Measurements from ENCODE around the gene DUSP16.
"Not testable (repeated sequence)": the region's sequence is repeated elsewhere in the genome, so short reads cannot be mapped to it uniquely, and the experiment has no call there.

Gene DUSP16

GRCh38 chr12:12583510-12584178, 21.0 kb upstream of the DUSP16 start:
- no peak for DNase-seq

GRCh38 chr12:12582895-12583303, 20.2 kb upstream of the DUSP16 start:
- DNase-seq = no peak

GRCh38 chr12:12582193-12582881, 19.7 kb upstream of the DUSP16 start:
- no peak for DNase-seq

- DNase-seq = not testable (repeated sequence)
These were observed 18.1 kb upstream of the DUSP16 start for GRCh38 chr12:12580716-12581115.

DNA sequence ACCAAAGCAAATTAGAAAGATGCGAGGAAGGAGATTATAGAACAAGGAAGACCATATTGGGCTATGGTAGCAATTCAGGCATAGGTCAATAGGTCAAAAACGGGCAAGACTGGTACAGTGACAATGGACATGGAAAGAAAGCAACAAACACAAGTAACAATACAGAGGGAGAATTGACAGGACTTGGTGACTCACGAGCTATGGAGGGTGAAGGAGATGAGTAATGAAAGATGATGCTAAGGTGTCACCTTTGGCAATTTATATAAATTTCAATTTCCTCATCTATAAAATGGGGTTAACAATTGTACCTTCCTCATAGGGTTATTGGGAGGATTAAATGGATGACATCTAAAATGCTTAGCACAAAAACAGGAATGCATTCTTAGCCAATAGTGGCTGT, 15.1 kb upstream of the DUSP16 start:
- no peak for DNase-seq

- no peak for DNase-seq
These were observed 10.0 kb upstream of the DUSP16 start for GRCh38 chr12:12572659-12573058.

- DNase-seq = not testable (repeated sequence)
These were observed 3.3 kb upstream of the DUSP16 start for GRCh38 chr12:12565971-12566370.

GRCh38 chr12:12564911-12565310, 2.2 kb upstream of the DUSP16 start:
- no peak for DNase-seq

- no peak for DNase-seq
These were observed 746 bp upstream of the DUSP16 start for GRCh38 chr12:12563290-12563928.

GRCh38 chr12:12562016-12562483, 613 bp downstream of the DUSP16 start:
- peak; percentile 45 for DNase-seq

- DNase-seq = peak; percentile 69
These were observed 1.2 kb downstream of the DUSP16 start for GRCh38 chr12:12561371-12562015.

GRCh38 chr12:12560587-12561370, 1.9 kb downstream of the DUSP16 start:
- peak; percentile 63 for DNase-seq

- DNase-seq = no peak
These were observed 2.9 kb downstream of the DUSP16 start for GRCh38 chr12:12559719-12560296.

- DNase-seq = no peak
These were observed 4.4 kb downstream of the DUSP16 start for GRCh38 chr12:12558291-12558690.

DNA sequence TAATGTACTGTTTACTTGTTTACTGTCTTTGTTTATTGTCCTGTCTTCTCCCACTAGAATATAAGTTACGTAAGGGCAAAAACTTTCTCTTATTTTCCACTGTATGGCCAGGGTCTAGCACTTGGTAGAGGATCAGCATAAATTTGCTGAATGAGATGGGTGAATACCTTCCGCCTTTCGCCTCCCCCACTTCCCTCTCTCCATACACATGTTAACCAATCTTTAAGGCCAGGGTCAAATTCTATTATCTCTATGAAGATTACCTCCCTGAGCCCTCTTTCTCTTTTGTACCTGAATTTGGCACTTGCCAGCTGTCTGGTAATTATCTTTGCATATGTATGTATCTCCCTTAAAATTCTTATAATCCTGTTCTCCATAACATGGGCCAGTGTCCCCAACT, 4.9 kb downstream of the DUSP16 start:
- no peak for DNase-seq

- DNase-seq = no peak
These were observed 7.0 kb downstream of the DUSP16 start for GRCh38 chr12:12555656-12556055.

DNA sequence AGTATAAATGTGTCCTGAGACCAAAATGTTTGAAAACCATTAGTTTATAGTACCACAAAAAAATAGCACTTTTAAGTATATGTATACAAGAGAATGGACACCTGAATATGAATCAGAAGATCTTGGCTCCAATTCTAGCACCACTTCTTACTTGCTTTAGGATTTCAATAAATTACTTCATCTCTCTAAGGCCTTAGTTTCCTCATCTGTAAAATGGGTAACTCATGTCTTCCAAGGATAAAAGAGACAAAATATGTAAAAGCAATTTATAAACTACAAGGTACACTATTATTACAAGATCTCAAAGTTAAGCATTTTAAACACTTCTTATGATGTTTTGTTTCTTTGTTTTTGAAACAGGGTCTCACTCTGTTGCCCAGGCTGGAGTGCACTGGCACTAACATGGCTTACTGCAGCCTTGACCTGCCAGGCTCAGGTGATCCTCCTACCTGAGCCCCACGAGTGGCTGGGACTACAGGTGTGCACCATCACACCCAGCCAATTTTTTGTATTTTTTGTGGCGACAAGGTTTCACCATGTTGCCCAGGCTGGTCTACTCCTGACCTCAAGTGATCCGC, 9.4 kb downstream of the DUSP16 start:
- no peak for DNase-seq

DNA sequence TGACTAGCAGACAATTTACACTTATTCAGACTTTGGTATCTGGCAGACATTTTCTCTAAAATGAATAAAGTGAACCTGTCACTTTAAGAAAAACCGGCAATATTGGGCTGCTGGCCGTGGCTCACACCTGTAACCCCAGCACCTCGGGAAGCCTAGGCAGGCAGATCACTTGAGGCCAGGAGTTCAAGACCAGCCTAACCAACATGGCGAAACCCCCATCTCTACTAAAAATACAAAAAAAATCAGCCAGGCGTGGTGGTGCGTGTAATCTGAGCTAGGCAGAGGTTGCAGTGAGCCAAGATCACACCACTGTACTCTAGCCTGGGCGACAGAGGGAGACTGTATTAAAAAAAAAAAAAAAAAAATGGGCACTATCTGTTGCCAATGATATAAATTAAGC, 11.5 kb downstream of the DUSP16 start:
- no peak for DNase-seq

DNA sequence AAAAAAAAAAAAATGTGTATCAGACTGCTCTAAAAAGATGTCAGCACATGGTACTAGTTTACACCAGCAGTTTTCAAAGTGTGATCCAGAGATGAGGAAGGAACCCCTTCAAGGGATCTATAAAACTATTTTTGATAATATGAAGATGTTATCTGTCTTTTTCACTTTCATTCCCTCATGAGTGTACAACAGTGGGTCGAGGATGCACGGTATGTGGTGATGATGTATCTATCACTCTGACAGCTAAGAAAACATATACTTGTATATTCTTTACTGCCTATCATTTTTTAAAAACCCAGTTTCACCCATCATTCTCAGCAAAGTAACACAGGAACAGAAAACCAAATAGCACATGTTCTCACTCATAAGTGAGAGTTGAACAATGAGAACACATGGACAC, 12.4 kb downstream of the DUSP16 start:
- no peak for DNase-seq

DNA sequence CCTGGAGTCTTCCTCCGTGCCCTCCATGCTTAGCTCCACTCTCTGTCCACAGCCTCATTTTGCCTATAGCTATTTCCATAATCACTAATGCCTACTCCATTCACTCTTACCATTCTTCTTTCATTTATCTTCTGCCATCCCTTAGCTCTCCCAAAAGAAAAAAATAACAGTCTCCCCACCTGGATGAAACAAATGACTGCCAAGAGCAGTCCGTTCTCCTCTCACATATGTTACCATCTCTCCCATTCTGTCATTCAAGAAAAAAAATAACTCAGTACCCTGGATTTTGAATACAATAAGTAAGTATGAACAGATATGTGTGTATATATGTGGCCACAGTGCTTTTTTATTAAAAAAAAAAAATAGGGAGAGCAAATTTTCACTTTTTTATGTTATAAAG, 13.2 kb downstream of the DUSP16 start:
- DNase-seq = no peak

- no peak for DNase-seq
These were observed 13.9 kb downstream of the DUSP16 start for GRCh38 chr12:12548713-12549112.

GRCh38 chr12:12546314-12546772, 16.3 kb downstream of the DUSP16 start:
- no peak for DNase-seq

Data from femur (tissue), 1 donor.